Glutamatergic neuron (in vitro differentiated cells): ENCODE data around the gene UBE2E2. TPM values are rescaled to one million over a fixed set of nuclear protein-coding genes. Genes with fewer than 3 reads are reported as not detected.
"Not testable (repeated sequence)": the region's sequence is repeated elsewhere in the genome, so short reads cannot be mapped to it uniquely, and the experiment has no call there.

Source experiments
- DNase-seq: peaks from one replicate; pipeline ENCODE4 v3.0.0; 2022
- H3K27ac Mint-ChIP-seq: one replicate; pipeline ENCODE4 v1.8.0; 2020; ENCODE audit warnings: mild to moderate bottlenecking, mixed read lengths, inconsistent platforms; ENCODE audit not compliant: unreplicated experiment
- H3K27me3 Mint-ChIP-seq: one replicate; pipeline ENCODE4 v1.8.0; 2020; ENCODE audit warnings: mild to moderate bottlenecking, moderate library complexity, mixed read lengths, inconsistent platforms; ENCODE audit not compliant: unreplicated experiment
- H3K36me3 Mint-ChIP-seq: one replicate; pipeline ENCODE4 v1.8.0; 2020; ENCODE audit warnings: mild to moderate bottlenecking, mixed read lengths, inconsistent platforms; ENCODE audit not compliant: unreplicated experiment
- H3K4me1 Mint-ChIP-seq: one replicate; pipeline ENCODE4 v1.8.0; 2020; ENCODE audit warnings: mild to moderate bottlenecking, low read depth, mixed read lengths, inconsistent platforms; ENCODE audit not compliant: unreplicated experiment
- H3K4me3 Mint-ChIP-seq: one replicate; pipeline ENCODE4 v1.8.0; 2020; ENCODE audit warnings: mild to moderate bottlenecking, mixed read lengths, inconsistent platforms; ENCODE audit not compliant: unreplicated experiment
- H3K9me3 Mint-ChIP-seq: one replicate; pipeline ENCODE4 v1.8.0; 2020; ENCODE audit warnings: mild to moderate bottlenecking, moderate library complexity, mixed read lengths, inconsistent platforms; ENCODE audit not compliant: unreplicated experiment
- total RNA-seq: library from RNA; stranded (reverse); fragmentation: NEBNext Ultra II Directional; extraction: Animal tissue kit (Norgen Biotek cat#: 25700); gene quantifications from one replicate; pipeline ENCODE4 v1.2.1, GENCODE V29; 2021; ENCODE audit not compliant: unreplicated experiment
- TF ChIP-seq, protein P1 (sequence below): fragments of 200-600 bp; sonication (generic); IDR thresholded peaks from one replicate; pipeline ENCODE4 v1.5.0; 2021; ENCODE audit not compliant: partially characterized antibody, unreplicated experiment

Gene UBE2E2
- total RNA-seq, 1 donor from 2014 or later, result 40.6 TPM

DNA sequence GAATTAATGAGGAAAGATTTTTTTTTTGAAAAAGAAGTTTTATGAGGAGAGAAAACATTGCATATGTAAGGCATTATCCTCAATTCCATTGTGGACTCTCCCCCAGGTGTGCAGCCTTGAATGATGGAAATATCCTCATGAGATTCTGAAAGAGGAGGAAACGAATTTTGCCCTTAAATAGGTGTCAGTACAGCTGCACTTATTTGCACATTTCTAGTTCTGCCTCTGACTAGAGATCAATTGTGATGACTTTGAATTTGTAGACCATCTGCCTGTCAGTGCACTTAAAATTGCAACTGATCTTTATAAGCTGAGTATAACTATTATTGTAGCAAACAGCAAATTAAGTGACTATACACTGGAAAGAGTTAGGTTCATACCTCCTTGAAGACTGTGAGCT, 141.8 kb downstream of the UBE2E2 start:
- no peak overlapping the region for H3K4me3 Mint-ChIP-seq
- no peaks in the 10 kb centered on the region for H3K4me1 Mint-ChIP-seq
- H3K27me3 Mint-ChIP-seq, result no peaks in the 10 kb centered on the region
- TF ChIP-seq, protein P1, sequence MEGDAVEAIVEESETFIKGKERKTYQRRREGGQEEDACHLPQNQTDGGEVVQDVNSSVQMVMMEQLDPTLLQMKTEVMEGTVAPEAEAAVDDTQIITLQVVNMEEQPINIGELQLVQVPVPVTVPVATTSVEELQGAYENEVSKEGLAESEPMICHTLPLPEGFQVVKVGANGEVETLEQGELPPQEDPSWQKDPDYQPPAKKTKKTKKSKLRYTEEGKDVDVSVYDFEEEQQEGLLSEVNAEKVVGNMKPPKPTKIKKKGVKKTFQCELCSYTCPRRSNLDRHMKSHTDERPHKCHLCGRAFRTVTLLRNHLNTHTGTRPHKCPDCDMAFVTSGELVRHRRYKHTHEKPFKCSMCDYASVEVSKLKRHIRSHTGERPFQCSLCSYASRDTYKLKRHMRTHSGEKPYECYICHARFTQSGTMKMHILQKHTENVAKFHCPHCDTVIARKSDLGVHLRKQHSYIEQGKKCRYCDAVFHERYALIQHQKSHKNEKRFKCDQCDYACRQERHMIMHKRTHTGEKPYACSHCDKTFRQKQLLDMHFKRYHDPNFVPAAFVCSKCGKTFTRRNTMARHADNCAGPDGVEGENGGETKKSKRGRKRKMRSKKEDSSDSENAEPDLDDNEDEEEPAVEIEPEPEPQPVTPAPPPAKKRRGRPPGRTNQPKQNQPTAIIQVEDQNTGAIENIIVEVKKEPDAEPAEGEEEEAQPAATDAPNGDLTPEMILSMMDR, result no peak
- no peak for DNase-seq
- no peaks in the 10 kb centered on the region for H3K36me3 Mint-ChIP-seq
- no peak overlapping the region for H3K27ac Mint-ChIP-seq
- H3K9me3 Mint-ChIP-seq, result no peaks in the 10 kb centered on the region

GRCh38 chr3:23349444-23349843, 146.3 kb downstream of the UBE2E2 start:
- H3K4me1 Mint-ChIP-seq, DNase-seq, H3K27ac Mint-ChIP-seq, H3K9me3 Mint-ChIP-seq, H3K4me3 Mint-ChIP-seq, H3K27me3 Mint-ChIP-seq, H3K36me3 Mint-ChIP-seq: not testable (repeated sequence)

DNA sequence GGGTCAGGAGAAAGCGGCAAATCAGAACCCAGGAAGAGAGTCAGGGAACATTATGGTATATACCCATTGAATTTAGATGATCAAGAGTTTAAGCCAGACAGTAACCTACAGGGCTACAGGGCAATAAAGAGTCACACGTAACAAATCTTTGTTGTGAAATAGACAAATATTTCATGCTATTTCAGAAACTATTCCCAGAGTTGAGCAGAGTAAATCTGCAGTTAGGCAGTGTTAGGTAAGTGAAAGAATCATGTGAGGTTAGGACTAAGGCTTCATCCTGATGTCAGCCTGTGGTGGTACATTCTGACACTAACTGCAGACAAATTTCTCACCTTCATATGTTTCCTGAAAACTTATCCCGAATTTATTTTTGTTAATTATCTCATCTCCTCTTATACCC, 153.0 kb downstream of the UBE2E2 start:
- no peak for DNase-seq
- no peaks in the 10 kb centered on the region for H3K9me3 Mint-ChIP-seq
- TF ChIP-seq, protein P1, result no peak

GRCh38 chr3:23356923-23357322, 153.8 kb downstream of the UBE2E2 start:
- Mint-ChIP-seq H3K27me3 (no peaks in the 10 kb centered on the region), H3K4me3 (no peak overlapping the region), H3K9me3 (peaks cover 1% of the 10 kb centered on the region), H3K4me1 (no peaks in the 10 kb centered on the region), H3K36me3 (no peaks in the 10 kb centered on the region), H3K27ac (no peak overlapping the region)
- TF ChIP-seq, protein P1, result no peak
- DNase-seq, result no peak

More for the DNA sequence above, 153.0 kb downstream of the UBE2E2 start:
- no peak overlapping the region for H3K27ac Mint-ChIP-seq
- H3K27me3 Mint-ChIP-seq, result no peaks in the 10 kb centered on the region
- no peaks in the 10 kb centered on the region for H3K36me3 Mint-ChIP-seq
- no peaks in the 10 kb centered on the region for H3K4me1 Mint-ChIP-seq
- H3K4me3 Mint-ChIP-seq, result no peak overlapping the region

GRCh38 chr3:23359116-23359515, 156.0 kb downstream of the UBE2E2 start:
- Mint-ChIP-seq H3K4me1 (no peaks in the 10 kb centered on the region), H3K4me3 (no peak overlapping the region), H3K27ac (no peak overlapping the region), H3K36me3 (peaks cover 6% of the 10 kb centered on the region), H3K9me3 (peaks cover 2% of the 10 kb centered on the region), H3K27me3 (no peaks in the 10 kb centered on the region)
- TF ChIP-seq, protein P1, result no peak
- DNase-seq, result no peak

- Mint-ChIP-seq H3K27me3 (no peaks in the 10 kb centered on the region), H3K4me1 (no peaks in the 10 kb centered on the region), H3K4me3 (no peak overlapping the region), H3K27ac (no peak overlapping the region), H3K36me3 (peaks cover 9% of the 10 kb centered on the region), H3K9me3 (peaks cover 4% of the 10 kb centered on the region)
- TF ChIP-seq, protein P1, result no peak
- DNase-seq, result no peak
Measured at GRCh38 chr3:23365066-23365465, 161.9 kb downstream of the UBE2E2 start.
